Heart left ventricle (tissue), 13 donors: ENCODE measurements around the gene ZNG1B.
"Not testable (repeated sequence)": the region's sequence is repeated elsewhere in the genome, so short reads cannot be mapped to it uniquely, and the experiment has no call there.

Experiments
- CTCF ChIP-seq, 12 donors: fragments of 200-600 bp; sonication (generic) in 4 of 12; IDR thresholded peaks; one replicate each; pipeline versions ENCODE4 v1.5.0 to v1.8.0; 2018 to 2022; ENCODE audit warnings: antibody characterized with exemption in 12 of 12, mild to moderate bottlenecking in 5 of 12
- POLR2A ChIP-seq, 2 donors: fragments of 450-650 bp; IDR thresholded peaks; one replicate each; pipeline ENCODE4 v1.6.1; 2017; ENCODE audit warnings: antibody characterized with exemption in 2 of 2, mild to moderate bottlenecking in 2 of 2, moderate library complexity in 2 of 2
- donor health status: ischemic (EF 13 %, LVEDD 7.1; RV severe dilation, severe dysfunction).
- donor health status: DM: no; HTN: yes; CAD: no.
- donor health status: DM: no; HTN: no; CAD: no.
- donor health status: ischemic (EF 25% LVEDD 6.9; RV normal size, moderate dysfunction).
- donor health status: ischemic (EF 25% LVEDD 5.7; RV mildly dilated, moderate dysfunction).
- donor health status: ischemic (EF 35%, LVEDD 5.7; RV mildly dilated, moderate dysfunction).
- donor health status: nonischemic (EF 11% LVEDD 7.7; RV severe dilation, severe dysfunction).
- donor health status: DM: yes; HTN: yes; CAD: no.
- donor health status: PGD.
- donor health status: ischemic (EF 29% LVEDD 5.4; RV normal size, mild dysfunction).
- donor health status: nonischemic (EF 23%, LVEDD 6.1; RV moderate dilation, normal function).

GRCh38 chr2:113496527-113496926, 59.0 kb downstream of the ZNG1B start:
- TF ChIP-seq CTCF, POLR2A (IDR thresholded peaks at IDR 0.05): not testable (repeated sequence)
